VCaP (cell line): ENCODE measurements around the gene EEFSEC.
A peak's percentile ranks its signal among the peaks of the same experiment; 100 is the strongest.

Source experiments
- H3K27ac ChIP-seq: fragments of 450-650 bp; 2 replicates; pipeline ENCODE4 v1.5.1; 2017
- CTCF ChIP-seq: fragments of 450-650 bp; conservative IDR thresholded peaks from 2 replicates; pipeline ENCODE4 v1.5.1; 2017; ENCODE audit warnings: mild to moderate bottlenecking, moderate library complexity

Gene EEFSEC

GRCh38 chr3:128348805-128349531 lies 195.7 kb downstream of the EEFSEC start:
- TF ChIP-seq CTCF, result no peak
- peak overlapping the region; percentile 99 for H3K27ac ChIP-seq

- H3K27ac ChIP-seq, result peak overlapping the region; percentile 99
- TF ChIP-seq CTCF, result no peak
Observed at GRCh38 chr3:128349963-128350599, 196.8 kb downstream of the EEFSEC start.

- TF ChIP-seq CTCF, result no peak
- peak overlapping the region; percentile 99; the same call in 1 of the 2 replicates for H3K27ac ChIP-seq
Observed at GRCh38 chr3:128351546-128351945, 198.3 kb downstream of the EEFSEC start.

GRCh38 chr3:128352326-128352725 lies 199.0 kb downstream of the EEFSEC start:
- H3K27ac ChIP-seq, result no peak overlapping the region; the same call in 1 of the 2 replicates
- TF ChIP-seq CTCF, result no peak

- no peak for TF ChIP-seq CTCF
- H3K27ac ChIP-seq, result peak overlapping the region; percentile 36; the same call in 1 of the 2 replicates
Observed at GRCh38 chr3:128353361-128353965, 200.2 kb downstream of the EEFSEC start.

GRCh38 chr3:128353991-128354687 lies 200.9 kb downstream of the EEFSEC start:
- TF ChIP-seq CTCF, result no peak
- H3K27ac ChIP-seq, result peak overlapping the region; percentile 36; the same call in 1 of the 2 replicates
